SU-DHL-6 (cell line): ENCODE results near the gene MGAT5.

Experiments
- CTCF ChIP-seq: fragments of 200-600 bp; sonication (generic); IDR thresholded peaks from one replicate; pipeline ENCODE4 v1.5.1; 2017; ENCODE audit warnings: antibody characterized with exemption, mild to moderate bottlenecking, low read length, moderate library complexity; ENCODE audit not compliant: insufficient read depth, poor library complexity, severe bottlenecking
- EZH2phosphoT487 ChIP-seq: fragments of 200-600 bp; sonication (generic), shearing (Covaris generic); conservative IDR thresholded peaks from 2 replicates; pipeline ENCODE4 v1.6.1; 2018; ENCODE audit warnings: mild to moderate bottlenecking, antibody characterized with exemption, low read length, moderate library complexity, mixed read lengths

- TF ChIP-seq CTCF (no peak), EZH2phosphoT487 (no peak)
Observed at GRCh38 chr2:134283661-134284060, 29.8 kb downstream of the MGAT5 start.
